Common myeloid progenitor, CD34-positive (primary cell): ENCODE data around the gene PTPRT.

Experiments used
- CTCF ChIA-PET: fragments of 350-600 bp; sonication (Branson Sonifier 250); formaldehyde crosslinking; loops from one replicate; lab custom pipeline; 2021; ENCODE audit warnings: antibody characterized with exemption; lab: Charles Lee
- POLR2A ChIA-PET: fragments of 350-600 bp; sonication (Branson Sonifier 250); formaldehyde crosslinking; loops from one replicate; lab custom pipeline; 2021; ENCODE audit warnings: antibody characterized with exemption; lab: Charles Lee
- DNase-seq, 3 donors: peaks; one replicate each; pipeline versions ENCODE4 v3.0.0 to v3.0.0-alpha.2; 2013
- H3K27ac ChIP-seq, 2 experiments: 1 replicate in 1 of 2; 2 replicates in 1 of 2; pipeline ENCODE4 v1.7.0; 2013; ENCODE audit warnings: inconsistent platforms in 2 of 2, low read length in 2 of 2, mild to moderate bottlenecking in 2 of 2, low read depth in 1 of 2, moderate library complexity in 1 of 2; ENCODE audit not compliant: severe bottlenecking in 2 of 2, insufficient read depth in 1 of 2, poor library complexity in 1 of 2
- H3K27me3 ChIP-seq, 5 experiments: replicated peaks in 2 of 5; 1 replicate in 3 of 5; 2 replicates in 2 of 5; pipeline versions ENCODE4 v1.6.1 to v1.7.0; 2013; ENCODE audit warnings: low read length in 4 of 5, mild to moderate bottlenecking in 2 of 5, moderate library complexity in 2 of 5, inconsistent platforms in 1 of 5; ENCODE audit not compliant: insufficient read depth in 5 of 5, control insufficient read depth in 4 of 5
- H3K36me3 ChIP-seq, 4 experiments: 1 replicate in 2 of 4; 2 replicates in 2 of 4; pipeline versions ENCODE4 v1.6.1 to v1.7.0; 2013; ENCODE audit warnings: low read length in 3 of 4, control low read depth in 1 of 4, mild to moderate bottlenecking in 1 of 4; ENCODE audit not compliant: control insufficient read depth in 4 of 4, insufficient read depth in 4 of 4
- H3K4me1 ChIP-seq, 4 experiments: 1 replicate in 3 of 4; 2 replicates in 1 of 4; pipeline versions ENCODE4 v1.6.1 to v1.7.1; 2013; ENCODE audit warnings: low read length in 3 of 4, mild to moderate bottlenecking in 3 of 4, control low read depth in 1 of 4, inconsistent platforms in 1 of 4, moderate library complexity in 1 of 4; ENCODE audit not compliant: control insufficient read depth in 4 of 4, insufficient read depth in 4 of 4; ENCODE audit errors: control extremely low read depth in 1 of 4
- H3K4me3 ChIP-seq, 7 experiments: 1 replicate in 4 of 7; 2 replicates in 3 of 7; pipeline versions ENCODE4 v1.5.1 to v1.7.0; 2013; ENCODE audit warnings: mild to moderate bottlenecking in 7 of 7, low read length in 6 of 7, moderate library complexity in 6 of 7, inconsistent platforms in 2 of 7, low read depth in 2 of 7, control low read depth in 1 of 7; ENCODE audit not compliant: insufficient read depth in 4 of 7, control insufficient read depth in 1 of 7; ENCODE audit errors: extremely low read depth in 1 of 7
- H3K9me3 ChIP-seq, 5 experiments: 1 replicate in 4 of 5; 2 replicates in 1 of 5; pipeline versions ENCODE4 v1.6.1 to v1.7.1; 2013; ENCODE audit warnings: low read length in 4 of 5, mild to moderate bottlenecking in 2 of 5, inconsistent platforms in 1 of 5, low read depth in 1 of 5, moderate library complexity in 1 of 5; ENCODE audit not compliant: control insufficient read depth in 4 of 5, insufficient read depth in 2 of 5; ENCODE audit errors: control extremely low read depth in 1 of 5
- WGBS: methylation state at CpG from one replicate; pipeline ENCODE4 v1.1.5; 2013; ENCODE audit not compliant: insufficient coverage; 5-methylcytosine and 5-hydroxymethylcytosine counted together

Gene PTPRT

GRCh38 chr20:42447270-42447669 is 742.4 kb downstream of the PTPRT start:
- Histone ChIP-seq H3K36me3 (no peaks in the 10 kb centered on the region), H3K4me3 (no peak overlapping the region), H3K27me3 (no peaks in the 10 kb centered on the region), H3K4me1 (no peaks in the 10 kb centered on the region), H3K27ac (no peak overlapping the region), H3K9me3 (no peaks in the 10 kb centered on the region)
- WGBS: no CpG with 5 or more reads among the region's 2 CpGs
- CTCF ChIA-PET: no interaction called here
- no peak for DNase-seq
- POLR2A ChIA-PET: no interaction called here

- ChIA-PET POLR2A (no interaction called here), CTCF (no interaction called here)
- 100% methylated on average over 3 of the region's 3 CpGs for WGBS
- Histone ChIP-seq H3K27ac (no peak overlapping the region), H3K36me3 (no peaks in the 10 kb centered on the region), H3K27me3 (no peaks in the 10 kb centered on the region), H3K4me3 (no peak overlapping the region), H3K9me3 (no peaks in the 10 kb centered on the region), H3K4me1 (no peaks in the 10 kb centered on the region)
- no peak for DNase-seq
Measured at GRCh38 chr20:42444799-42445198, 744.9 kb downstream of the PTPRT start.

GRCh38 chr20:42443200-42443599 is 746.5 kb downstream of the PTPRT start:
- POLR2A ChIA-PET: no interaction called here
- no peak for DNase-seq
- no peaks in the 10 kb centered on the region for H3K9me3 ChIP-seq
- WGBS: 86% methylated on average over 4 of the region's 4 CpGs
- H3K27ac ChIP-seq: no peak overlapping the region
- H3K4me3 ChIP-seq: no peak overlapping the region
- no peaks in the 10 kb centered on the region for H3K4me1 ChIP-seq
- CTCF ChIA-PET: no interaction called here
- no peaks in the 10 kb centered on the region for H3K27me3 ChIP-seq
- no peaks in the 10 kb centered on the region for H3K36me3 ChIP-seq

- POLR2A ChIA-PET: no interaction called here
Measured at GRCh38 chr20:42442716-42443115, 747.0 kb downstream of the PTPRT start.

GRCh38 chr20:42441864-42442331 is 747.8 kb downstream of the PTPRT start:
- Histone ChIP-seq H3K27me3 (no peaks in the 10 kb centered on the region), H3K9me3 (no peaks in the 10 kb centered on the region), H3K4me1 (no peaks in the 10 kb centered on the region), H3K27ac (no peak overlapping the region), H3K36me3 (no peaks in the 10 kb centered on the region), H3K4me3 (no peak overlapping the region)
- CTCF ChIA-PET: no interaction called here
- POLR2A ChIA-PET: no interaction called here
- no peak for DNase-seq
- 81% methylated on average over 6 of the region's 6 CpGs for WGBS

More at GRCh38 chr20:42442716-42443115, 747.0 kb downstream of the PTPRT start:
- no peak for DNase-seq
- WGBS: 100% methylated on average over 2 of the region's 6 CpGs
- CTCF ChIA-PET: no interaction called here
- no peak overlapping the region for H3K27ac ChIP-seq
- no peaks in the 10 kb centered on the region for H3K27me3 ChIP-seq
- no peaks in the 10 kb centered on the region for H3K9me3 ChIP-seq
- no peaks in the 10 kb centered on the region for H3K4me1 ChIP-seq
- no peaks in the 10 kb centered on the region for H3K36me3 ChIP-seq
- H3K4me3 ChIP-seq: no peak overlapping the region

GRCh38 chr20:42441196-42441863 is 748.4 kb downstream of the PTPRT start:
- WGBS: 91% methylated on average over 11 of the region's 11 CpGs
- CTCF ChIA-PET: no interaction called here

GRCh38 chr20:42435230-42435629 is 754.5 kb downstream of the PTPRT start:
- Histone ChIP-seq H3K9me3 (no peaks in the 10 kb centered on the region), H3K4me1 (no peaks in the 10 kb centered on the region), H3K36me3 (no peaks in the 10 kb centered on the region), H3K27me3 (peaks cover 0 to 2% (median 0%) of the 10 kb centered on the region in 5 experiments), H3K27ac (no peak overlapping the region), H3K4me3 (no peak overlapping the region)
- WGBS: 57% methylated on average over 1 of the region's 1 CpG
- DNase-seq: no peak
- ChIA-PET POLR2A (no interaction called here), CTCF (no interaction called here)

More at GRCh38 chr20:42441196-42441863, 748.4 kb downstream of the PTPRT start:
- H3K27me3 ChIP-seq: no peaks in the 10 kb centered on the region
- POLR2A ChIA-PET: no interaction called here
- H3K36me3 ChIP-seq: no peaks in the 10 kb centered on the region
- no peak for DNase-seq
- H3K9me3 ChIP-seq: no peaks in the 10 kb centered on the region
- H3K27ac ChIP-seq: no peak overlapping the region
- no peaks in the 10 kb centered on the region for H3K4me1 ChIP-seq
- H3K4me3 ChIP-seq: no peak overlapping the region
